ENCODE data around the gene MRPS33.
"Not testable (repeated sequence)": the region's sequence is repeated elsewhere in the genome, so short reads cannot be mapped to it uniquely, and the experiment has no call there.

The MRPS33 gene

GRCh38 chr7:141012044-141012685 lies 2.6 kb downstream of the MRPS33 start:
- DNase-seq (ENCODE audit: low spot score) = peak; percentile 80

GRCh38 chr7:141011443-141011842 lies 3.3 kb downstream of the MRPS33 start:
- no peak for DNase-seq (ENCODE audit: low spot score)

DNA sequence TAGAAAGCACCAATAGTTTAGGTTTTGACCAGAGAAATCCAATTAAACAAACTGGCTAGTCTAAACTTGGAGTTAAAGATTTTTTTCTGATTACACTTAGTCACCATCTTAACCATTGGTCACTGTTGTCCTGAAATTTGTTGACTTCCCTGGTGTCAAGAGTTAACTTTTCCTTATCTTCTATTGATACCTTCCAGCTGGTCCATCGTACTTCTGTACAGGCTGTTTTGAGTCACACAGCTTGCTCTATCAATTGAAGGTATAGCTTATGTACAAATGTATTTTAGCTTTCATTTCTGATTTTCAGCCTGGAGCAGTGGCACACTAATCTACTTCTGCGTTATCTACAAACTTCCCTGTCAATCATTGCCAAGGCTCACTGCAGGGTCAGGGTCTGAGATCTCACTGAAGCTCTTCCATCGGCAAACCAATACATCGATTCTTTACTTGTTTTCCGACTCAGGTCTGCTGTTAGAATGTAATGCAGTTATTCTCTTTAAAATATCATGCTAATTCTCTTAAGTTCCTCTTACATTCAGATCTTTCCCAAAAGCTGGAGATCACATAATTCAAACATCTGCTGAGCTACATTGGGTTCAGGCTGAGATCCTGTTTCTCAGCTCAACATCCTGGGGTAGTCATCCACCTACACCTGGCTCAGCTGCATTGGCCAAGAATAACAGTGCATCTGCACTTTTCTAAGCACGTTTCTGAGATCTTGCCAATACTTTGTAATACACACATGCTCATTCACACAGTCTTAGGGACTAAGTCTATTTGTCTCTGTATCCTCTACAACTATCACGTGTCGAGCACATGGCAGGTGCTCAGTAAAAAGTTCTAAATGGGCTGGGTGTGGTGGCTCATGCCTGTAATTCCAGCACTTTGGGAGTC lies 11.3 kb downstream of the MRPS33 start:
- no peak for DNase-seq (ENCODE audit: low spot score)

- DNase-seq (ENCODE audit: low spot score) = no peak
These were observed 13.2 kb downstream of the MRPS33 start for GRCh38 chr7:141001546-141001945.

GRCh38 chr7:141001122-141001521 lies 13.6 kb downstream of the MRPS33 start:
- DNase-seq (ENCODE audit: low spot score) = no peak

DNA sequence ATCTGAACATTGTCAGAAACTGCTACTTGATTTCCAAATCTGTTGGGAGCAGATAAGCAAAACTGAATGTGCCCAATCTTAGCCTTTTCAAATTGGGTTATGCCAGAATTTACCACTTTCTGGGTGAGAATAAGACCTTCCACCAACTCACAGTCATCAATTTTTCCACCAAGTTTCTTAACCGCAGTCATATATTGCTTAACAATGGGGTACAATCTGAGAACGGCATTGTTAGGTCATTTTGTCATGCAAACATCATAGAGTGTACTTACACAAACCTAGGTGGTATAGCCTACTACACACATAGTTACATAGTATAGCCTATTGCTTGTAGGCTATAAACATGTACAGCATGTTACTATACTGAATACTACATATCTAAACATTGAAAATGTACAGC lies 16.0 kb downstream of the MRPS33 start:
- DNase-seq (ENCODE audit: low spot score) = no peak

DNA sequence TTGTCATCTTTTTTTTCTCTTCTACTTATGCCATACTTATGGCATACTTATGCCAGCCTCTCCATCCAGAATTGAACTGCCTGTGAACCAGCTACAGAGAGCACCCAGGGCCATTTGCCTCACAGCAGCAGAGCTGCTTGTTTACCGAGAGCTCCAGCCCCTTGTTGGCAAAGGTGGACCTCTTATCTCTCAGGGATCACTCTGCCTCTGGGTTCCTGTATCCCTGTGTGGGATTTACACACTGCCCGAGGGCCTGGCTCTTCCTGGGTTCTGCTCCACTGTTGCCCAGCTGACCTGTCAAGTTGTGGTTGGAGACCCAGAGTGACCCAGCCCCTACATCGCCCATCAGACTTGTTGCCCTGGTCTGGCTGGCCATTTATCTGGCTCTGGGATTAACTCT lies 22.3 kb downstream of the MRPS33 start:
- DNase-seq (ENCODE audit: low spot score) = no peak

GRCh38 chr7:140990193-140990962 lies 24.4 kb downstream of the MRPS33 start:
- no peak for DNase-seq (ENCODE audit: low spot score)

DNA sequence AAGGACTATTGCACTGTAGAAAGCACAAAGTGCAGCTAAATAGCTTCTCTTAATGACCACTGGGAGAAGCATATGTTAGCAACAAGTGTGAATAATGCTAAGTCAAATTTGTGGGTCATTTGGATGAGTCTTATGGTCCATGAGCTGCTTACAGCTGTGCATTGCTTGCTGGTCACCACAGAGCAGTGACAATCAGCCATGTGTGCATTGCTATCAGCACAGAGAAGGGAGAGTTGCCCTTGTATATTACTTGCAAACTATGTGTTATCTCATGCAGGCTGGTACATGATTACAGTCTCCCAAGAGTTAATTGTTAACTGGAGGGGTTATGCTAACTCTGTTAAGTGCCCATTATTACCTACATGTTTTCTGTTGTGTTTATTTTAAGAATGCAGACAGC lies 25.7 kb downstream of the MRPS33 start:
- DNase-seq (ENCODE audit: low spot score) = no peak

- DNase-seq (ENCODE audit: low spot score) = peak; percentile 3
These were observed 30.9 kb downstream of the MRPS33 start for GRCh38 chr7:140983802-140984201.

- no peak for DNase-seq (ENCODE audit: low spot score)
These were observed 32.2 kb downstream of the MRPS33 start for GRCh38 chr7:140982508-140982907.

DNA sequence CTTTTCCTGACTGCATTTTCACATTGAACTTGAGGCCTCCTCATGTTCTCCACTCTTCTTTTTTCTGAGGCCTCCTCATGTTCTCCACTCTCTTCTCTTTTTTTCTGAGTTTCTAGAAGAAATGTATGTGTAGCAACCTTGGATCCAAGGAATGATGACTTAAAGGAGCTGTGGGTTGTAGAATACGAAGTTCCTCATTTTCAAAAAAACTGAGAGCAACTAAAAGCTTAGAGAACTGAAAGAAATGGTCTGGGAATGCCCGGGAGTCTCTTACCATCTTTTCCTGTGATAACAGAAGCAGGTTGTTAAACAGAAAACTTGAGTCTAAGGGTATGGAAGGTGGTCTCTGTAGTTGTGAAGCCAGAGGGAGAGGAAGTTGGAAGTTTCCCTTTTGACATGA lies 32.8 kb downstream of the MRPS33 start:
- DNase-seq (ENCODE audit: low spot score) = no peak

DNA sequence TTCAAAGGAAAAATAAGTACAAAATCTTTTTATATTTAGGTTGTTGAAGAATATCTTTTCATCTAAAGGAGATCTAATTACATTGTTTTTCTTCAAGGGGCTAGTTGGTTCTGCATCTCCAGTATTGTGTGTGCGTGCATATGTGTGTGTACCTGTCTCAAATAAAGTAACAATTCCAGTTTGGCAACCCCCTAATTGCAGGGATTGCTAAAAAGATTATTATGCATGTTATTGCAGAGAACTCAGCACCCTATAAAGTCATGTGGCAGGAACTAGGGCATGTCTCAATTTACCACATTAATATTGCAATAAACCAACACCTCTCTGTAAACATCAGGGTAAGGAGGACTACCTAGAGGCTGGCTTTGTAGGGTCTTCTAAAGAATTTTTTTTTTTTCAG lies 37.0 kb downstream of the MRPS33 start:
- no peak for DNase-seq (ENCODE audit: low spot score)

DNA sequence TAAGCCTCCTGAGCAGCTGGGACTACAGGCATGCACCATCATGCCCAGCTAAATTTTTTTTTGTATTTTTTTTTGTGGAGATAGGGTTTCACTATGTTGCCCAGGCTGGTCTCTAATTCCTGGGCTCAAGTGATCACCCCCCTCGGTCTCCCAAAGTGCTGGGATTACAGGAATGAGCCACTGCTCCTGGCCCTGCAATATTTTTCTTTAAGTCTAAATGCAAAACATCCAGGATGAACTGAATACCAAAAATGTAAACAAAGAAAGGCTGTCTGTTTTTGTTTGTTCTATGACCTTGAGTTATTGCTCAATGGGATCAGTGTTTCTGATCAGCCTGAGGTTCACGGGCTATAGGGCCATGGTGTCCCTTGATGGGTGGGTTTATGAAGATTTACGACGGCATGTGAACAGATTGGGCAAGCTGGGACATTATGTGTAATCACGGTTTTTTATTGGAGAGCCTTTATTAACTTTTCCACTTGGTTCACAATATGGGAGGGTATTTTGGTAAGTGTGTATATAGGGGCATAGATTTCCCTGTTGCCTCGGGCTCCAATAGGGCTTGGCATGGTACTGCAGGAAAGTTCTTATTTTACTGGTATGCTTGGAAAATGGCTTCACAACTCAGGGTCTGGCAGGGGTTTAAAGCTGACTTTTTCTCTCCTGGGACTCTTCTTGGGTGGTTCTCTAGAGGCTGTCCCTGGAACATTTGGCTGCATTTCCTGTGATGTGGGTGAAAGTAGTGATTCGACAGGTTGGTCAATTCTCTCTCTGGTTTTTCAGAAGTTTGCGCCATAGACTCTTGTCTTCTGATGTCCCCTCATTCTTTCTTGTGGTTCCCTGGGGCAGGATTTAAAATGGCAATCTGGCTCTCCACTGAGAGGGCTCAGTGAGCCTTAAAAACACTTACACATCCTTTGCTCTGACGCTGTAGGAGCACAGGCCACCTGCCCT lies 41.6 kb downstream of the MRPS33 start:
- DNase-seq (ENCODE audit: low spot score) = no peak

- no peak for DNase-seq (ENCODE audit: low spot score)
These were observed 42.4 kb downstream of the MRPS33 start for GRCh38 chr7:140972344-140972743.

- DNase-seq (ENCODE audit: low spot score) = no peak
These were observed 47.3 kb downstream of the MRPS33 start for GRCh38 chr7:140967438-140967837.

GRCh38 chr7:140966561-140967233 lies 48.1 kb downstream of the MRPS33 start:
- peak; percentile 73 for DNase-seq (ENCODE audit: low spot score)

DNA sequence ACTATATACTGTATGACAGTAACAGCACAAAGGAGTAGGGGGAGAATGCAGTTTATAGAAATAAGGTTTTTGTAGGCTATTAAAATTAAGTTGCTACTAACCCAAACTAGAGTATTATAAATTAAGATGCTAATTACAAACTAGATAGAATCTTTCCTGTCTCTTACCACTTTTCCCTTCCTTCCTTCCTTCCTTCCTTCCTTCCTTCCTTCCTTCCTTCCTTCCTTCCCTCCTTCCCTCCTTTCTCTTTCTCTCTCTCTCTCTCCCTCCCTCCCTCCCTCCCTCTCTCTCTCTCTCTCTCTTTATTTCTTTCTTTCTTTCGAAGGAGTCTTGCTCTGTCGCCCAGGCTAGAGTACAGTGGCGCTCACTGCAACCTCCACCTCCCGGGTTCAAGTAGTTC lies 53.6 kb downstream of the MRPS33 start:
- no peak for DNase-seq (ENCODE audit: low spot score)

GRCh38 chr7:140956997-140957396 lies 57.8 kb downstream of the MRPS33 start:
- DNase-seq (ENCODE audit: low spot score) = not testable (repeated sequence)

All from cerebellar cortex (tissue), 1 donor.